Measurements from ENCODE around the gene SERHL2.
"Not testable (repeated sequence)": the region's sequence is repeated elsewhere in the genome, so short reads cannot be mapped to it uniquely, and the experiment has no call there.

GRCh38 chr22:42508975-42509364 lies 44.8 kb upstream of the SERHL2 start:
- TF ChIP-seq SPI1 (IDR thresholded peaks at IDR 0.05; ENCODE audit: borderline replicate concordance, low read depth); CTCF (IDR thresholded peaks at IDR 0.05; ENCODE audit: insufficient read depth, low read length); REST (IDR thresholded peaks at IDR 0.05; ENCODE audit: insufficient replicate concordance, low read depth): not testable (repeated sequence)
